WTC11 (cell line): ENCODE measurements around the gene NAV3.

Source experiments
- ATF3 ChIP-seq: sonication (generic); formaldehyde crosslinking; conservative IDR thresholded peaks from 2 replicates; pipeline ENCODE4 v1.8.1; 2022; ENCODE audit warnings: mild to moderate bottlenecking, missing genetic modification reagents
- CREB1 ChIP-seq: sonication (generic); formaldehyde crosslinking; IDR thresholded peaks from 2 replicates; pipeline ENCODE4 v1.8.0; 2023; ENCODE audit warnings: mild to moderate bottlenecking, missing genetic modification reagents
- CREM ChIP-seq: sonication (generic); formaldehyde crosslinking; IDR thresholded peaks from 2 replicates; pipeline ENCODE4 v1.8.1; 2022; ENCODE audit warnings: mild to moderate bottlenecking, missing genetic modification reagents, moderate library complexity
- CTCF ChIP-seq: fragments of 200-600 bp; IDR thresholded peaks from 2 replicates; pipeline ENCODE4 v1.8.0; 2022; ENCODE audit warnings: antibody characterized with exemption
- E2F5 ChIP-seq: sonication (generic); formaldehyde crosslinking; IDR thresholded peaks from 2 replicates; pipeline ENCODE4 v1.8.1; 2022; ENCODE audit warnings: mild to moderate bottlenecking, moderate library complexity, missing genetic modification reagents
- FOXJ3 ChIP-seq: sonication (generic); formaldehyde crosslinking; IDR thresholded peaks from 2 replicates; pipeline ENCODE4 v1.9.0; 2021; ENCODE audit warnings: missing genetic modification reagents, mild to moderate bottlenecking, borderline replicate concordance
- FOXP1 ChIP-seq: sonication (generic); formaldehyde crosslinking; IDR thresholded peaks from 2 replicates; pipeline ENCODE4 v1.8.0; 2022; ENCODE audit warnings: missing genetic modification reagents, mild to moderate bottlenecking, moderate library complexity, borderline replicate concordance
- MAX ChIP-seq: sonication (generic); formaldehyde crosslinking; IDR thresholded peaks from 2 replicates; pipeline ENCODE4 v1.8.0; 2022; ENCODE audit warnings: mild to moderate bottlenecking, missing genetic modification reagents
- NFATC4 ChIP-seq: fragments of 250-450 bp; sonication (Bioruptor Pico); IDR thresholded peaks from 2 replicates; pipeline ENCODE4 v1.9.0; 2021; ENCODE audit warnings: mild to moderate bottlenecking
- NFYB ChIP-seq: sonication (generic); formaldehyde crosslinking; conservative IDR thresholded peaks from 2 replicates; pipeline ENCODE4 v1.8.0; 2022; ENCODE audit warnings: low read depth, missing genetic modification reagents
- NR1H2 ChIP-seq: sonication (generic); formaldehyde crosslinking; IDR thresholded peaks from 2 replicates; pipeline ENCODE4 v1.9.0; 2021; ENCODE audit warnings: mild to moderate bottlenecking, moderate library complexity, missing genetic modification reagents

GRCh38 chr12:78121969-78122610 lies 291.4 kb downstream of the NAV3 start:
- TF ChIP-seq FOXJ3 (CRISPR knock-in tag) (no peak), CTCF (no peak), MAX (CRISPR knock-in tag) (no peak), CREB1 (CRISPR knock-in tag) (no peak), NFYB (CRISPR knock-in tag) (no peak), CREM (CRISPR knock-in tag) (no peak), NR1H2 (CRISPR knock-in tag) (no peak), ATF3 (CRISPR knock-in tag) (no peak), NFATC4 (CRISPR knock-in tag) (no peak), E2F5 (CRISPR knock-in tag) (no peak), FOXP1 (CRISPR knock-in tag) (no peak)
